Omental fat pad (tissue), 4 donors: ENCODE results near the gene EIF2S2. TPM values are rescaled to one million over a fixed set of nuclear protein-coding genes. Genes with fewer than 3 reads are reported as not detected.

Experiments used
- ATAC-seq: fragments of 150-250 bp; one replicate; pipeline ENCODE4 v1.9.1; 2016; ENCODE audit warnings: mild to moderate bottlenecking, moderate library complexity; ENCODE audit not compliant: low FRiP score
- DNase-seq: peaks from one replicate; pipeline ENCODE4 v3.0.0-alpha.2; 2019; ENCODE audit warnings: low spot score
- CTCF ChIP-seq, 3 donors: fragments of 450-650 bp; IDR thresholded peaks; one replicate each; pipeline ENCODE4 v1.5.1; 2016 to 2017; ENCODE audit warnings: antibody characterized with exemption in 3 of 3, mild to moderate bottlenecking in 3 of 3, moderate library complexity in 2 of 3
- total RNA-seq, 4 donors: library from RNA; depleted of rRNA; stranded (reverse); fragments of >200 nt; gene quantifications; one replicate each; pipeline ENCODE4 v1.1.0, GENCODE V29; 2016

EIF2S2 gene
- total RNA-seq, 4 donors from 2014 or later = 39.2 to 64.8 (median 51.7) TPM

- ATAC-seq = no peak
Observed at GRCh38 chr20:34085544-34086040, 26.5 kb downstream of the EIF2S2 start.

GRCh38 chr20:34084227-34084923 lies 27.7 kb downstream of the EIF2S2 start:
- no peak for TF ChIP-seq CTCF (IDR thresholded peaks at IDR 0.05)
- DNase-seq (no peak), ATAC-seq (no peak)

More at GRCh38 chr20:34085544-34086040, 26.5 kb downstream of the EIF2S2 start:
- no peak for TF ChIP-seq CTCF (IDR thresholded peaks at IDR 0.05)
- DNase-seq = no peak

DNA sequence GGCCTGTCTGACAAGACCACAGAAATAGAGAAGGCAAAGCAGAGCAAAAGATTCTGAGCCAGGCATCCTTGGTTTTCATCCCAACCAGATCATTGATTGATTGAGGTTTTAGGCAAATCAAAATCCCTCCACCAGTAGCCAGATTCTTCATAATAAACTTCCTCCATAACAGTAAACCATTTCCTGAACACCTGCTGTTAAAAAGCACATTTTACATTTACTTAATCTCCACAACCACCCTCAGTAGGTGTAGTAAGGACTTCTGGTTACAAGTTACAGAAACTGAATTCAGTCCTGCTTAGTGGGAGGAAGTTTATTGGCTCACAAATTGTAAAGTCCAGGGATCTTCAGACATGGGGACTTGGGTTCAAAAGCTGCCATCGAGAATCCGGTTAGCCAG lies 28.3 kb downstream of the EIF2S2 start:
- TF ChIP-seq CTCF (IDR thresholded peaks at IDR 0.05) = no peak
- no peak for DNase-seq
- ATAC-seq = no peak

DNA sequence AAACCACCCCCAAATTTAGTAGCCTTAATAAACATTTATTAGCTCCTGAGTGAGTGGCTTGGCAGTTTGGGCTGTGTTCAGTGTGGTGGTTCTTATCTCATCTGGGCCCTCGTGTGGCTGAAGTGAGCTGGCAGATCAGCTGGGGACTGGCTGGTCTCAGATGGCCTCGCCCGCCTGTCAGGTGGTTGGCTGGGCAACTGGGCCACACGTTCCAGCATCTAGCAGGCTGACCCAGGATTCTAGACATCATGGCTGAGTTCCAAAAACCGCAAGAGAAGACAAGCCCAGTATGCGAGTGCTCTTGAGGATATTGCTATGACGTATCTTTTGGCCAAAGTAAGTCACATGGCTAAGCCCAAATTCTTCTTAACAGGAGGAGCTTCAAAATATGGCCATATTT lies 28.9 kb downstream of the EIF2S2 start:
- ATAC-seq = peak; percentile 42
- DNase-seq = no peak

DNA sequence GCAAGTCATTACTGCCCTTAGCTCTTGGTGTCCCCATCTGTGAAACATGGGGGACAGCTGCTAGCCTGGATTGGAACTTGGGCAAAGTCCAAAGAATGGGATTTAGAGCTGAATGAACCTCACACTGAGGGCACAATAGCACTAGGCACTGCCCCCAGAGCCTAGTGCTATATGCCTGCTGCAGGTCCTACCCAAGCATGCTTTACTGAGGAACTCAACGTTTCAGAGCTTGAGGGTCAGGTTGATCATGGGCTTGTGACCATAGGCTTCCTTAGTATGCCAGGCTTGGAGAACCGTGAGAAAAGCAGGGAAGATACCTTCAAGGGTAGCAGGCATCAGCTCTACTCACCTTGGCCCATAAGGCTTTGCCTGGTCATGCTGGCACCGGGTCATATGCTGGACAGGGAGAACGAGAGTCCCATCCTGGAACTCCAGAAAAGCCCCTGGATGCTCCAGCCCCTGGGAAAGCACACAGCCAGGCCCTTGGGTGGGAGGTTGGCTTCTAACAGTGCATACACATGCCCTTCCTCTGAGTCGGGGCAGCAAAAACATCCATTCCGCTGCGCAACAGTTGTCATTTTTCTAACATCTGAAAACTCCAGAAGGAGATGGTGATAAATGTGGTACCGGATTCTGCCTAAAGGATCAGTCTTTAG lies 29.7 kb downstream of the EIF2S2 start:
- DNase-seq = no peak
- no peak for ATAC-seq
- no peak for TF ChIP-seq CTCF (IDR thresholded peaks at IDR 0.05)

More for the DNA sequence above, 28.9 kb downstream of the EIF2S2 start:
- no peak for TF ChIP-seq CTCF (IDR thresholded peaks at IDR 0.05)

- no peak for TF ChIP-seq CTCF (IDR thresholded peaks at IDR 0.05)
- ATAC-seq (no peak), DNase-seq (no peak)
Observed at GRCh38 chr20:34079818-34080217, 32.2 kb downstream of the EIF2S2 start.

DNA sequence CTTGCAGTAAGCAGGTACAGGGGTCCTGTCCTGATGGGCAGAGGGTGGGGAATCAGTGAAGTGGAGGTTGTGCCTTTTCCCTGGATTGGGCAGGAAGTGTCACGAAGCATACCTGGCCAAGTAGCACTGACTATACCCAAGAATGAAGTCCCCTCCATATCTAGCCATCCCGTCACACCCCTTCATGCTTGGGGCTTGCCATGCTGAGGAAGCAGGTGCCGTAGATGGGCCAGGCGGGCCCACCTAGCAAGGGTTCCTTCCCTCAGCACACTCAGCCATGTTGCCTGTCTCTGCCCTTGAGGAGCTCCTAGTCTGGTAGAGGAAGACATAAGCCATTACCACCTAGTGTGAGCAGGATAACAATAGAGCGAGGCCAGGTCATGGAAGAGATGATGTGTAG lies 33.5 kb downstream of the EIF2S2 start:
- no peak for TF ChIP-seq CTCF (IDR thresholded peaks at IDR 0.05)
- ATAC-seq = no peak
- no peak for DNase-seq
